ENCODE results near the gene FAHD1. TPM values are rescaled to one million over a fixed set of nuclear protein-coding genes. Genes with fewer than 3 reads are reported as not detected.

Gene FAHD1
- total RNA-seq, 2 donors from 2014 or later: 14.0 to 17.3 TPM

DNA sequence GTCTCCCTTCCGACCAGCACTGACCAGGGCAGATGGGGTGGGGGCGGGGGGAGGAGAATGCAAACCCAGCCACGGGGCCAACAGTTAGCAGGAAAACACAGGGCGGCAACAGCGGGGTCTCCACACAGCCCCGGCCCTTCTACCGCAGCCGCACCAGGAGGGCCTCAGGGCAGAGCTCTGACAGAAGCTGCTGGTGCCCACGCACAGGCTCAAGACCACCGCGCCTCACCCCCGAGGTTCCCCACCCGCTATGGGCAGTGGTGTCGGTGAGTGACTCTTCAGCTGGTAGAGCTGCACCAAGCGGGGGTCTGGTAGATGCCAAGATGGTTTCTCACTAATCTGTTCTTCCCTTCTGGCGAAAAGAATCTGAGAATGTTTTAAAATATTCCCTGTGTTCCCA, 16.5 kb upstream of the FAHD1 start:
- intact Hi-C loops (cut with DNase I): loop anchor here in 1 of 2 donors (5.0 kb wide), 1 partner anchor 48 kb away; no protein-coding TSS in a partner anchor
- DNase-seq (ENCODE audit: low spot score): no peak

DNA sequence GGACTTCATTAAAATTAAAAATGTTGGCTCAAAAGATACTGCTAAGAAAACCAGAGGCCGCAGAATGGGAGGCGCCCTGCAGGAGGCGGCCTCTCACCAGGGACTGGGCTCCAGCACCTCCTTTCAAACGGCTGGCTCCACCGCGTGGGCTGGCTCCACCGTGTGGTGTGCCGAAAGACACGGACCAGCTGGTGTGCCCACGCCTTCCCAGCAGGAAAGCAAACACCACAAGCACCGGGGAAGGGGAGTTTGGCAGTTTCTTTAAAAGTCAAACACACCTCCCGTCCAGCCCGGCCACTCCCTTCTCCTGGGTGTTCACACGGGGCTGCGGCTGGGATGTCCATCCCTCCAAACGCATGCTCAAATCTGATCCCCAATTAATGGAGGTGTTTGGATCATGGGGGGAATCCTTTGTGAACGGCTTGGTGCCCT, 14.3 kb upstream of the FAHD1 start:
- intact Hi-C loops (cut with DNase I): loop anchor here in 1 of 2 donors (5.0 kb wide), 1 partner anchor 50 kb away; no protein-coding TSS in a partner anchor
- DNase-seq (ENCODE audit: low spot score): peak; percentile 79

DNA sequence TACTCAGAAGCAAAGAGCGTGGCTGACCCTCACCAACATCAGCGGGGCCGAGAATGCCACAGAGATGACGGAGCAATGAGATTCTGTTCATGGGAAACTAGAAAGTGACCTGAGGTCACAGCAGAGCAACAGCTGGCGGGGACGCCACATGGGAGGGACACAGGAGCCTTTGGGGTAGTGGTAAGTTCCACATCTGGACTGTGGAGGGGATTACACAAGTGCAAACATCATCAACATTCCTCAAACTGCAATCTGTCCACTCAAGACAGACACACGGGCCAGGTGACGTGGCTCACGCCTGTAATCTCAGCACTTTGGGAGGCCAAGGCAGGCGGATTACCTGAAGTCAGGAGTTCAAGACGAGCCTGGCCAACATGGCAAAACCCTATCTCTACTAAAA, 11.5 kb upstream of the FAHD1 start:
- intact Hi-C loops (cut with DNase I): no loop called here
- DNase-seq (ENCODE audit: low spot score): no peak

DNA sequence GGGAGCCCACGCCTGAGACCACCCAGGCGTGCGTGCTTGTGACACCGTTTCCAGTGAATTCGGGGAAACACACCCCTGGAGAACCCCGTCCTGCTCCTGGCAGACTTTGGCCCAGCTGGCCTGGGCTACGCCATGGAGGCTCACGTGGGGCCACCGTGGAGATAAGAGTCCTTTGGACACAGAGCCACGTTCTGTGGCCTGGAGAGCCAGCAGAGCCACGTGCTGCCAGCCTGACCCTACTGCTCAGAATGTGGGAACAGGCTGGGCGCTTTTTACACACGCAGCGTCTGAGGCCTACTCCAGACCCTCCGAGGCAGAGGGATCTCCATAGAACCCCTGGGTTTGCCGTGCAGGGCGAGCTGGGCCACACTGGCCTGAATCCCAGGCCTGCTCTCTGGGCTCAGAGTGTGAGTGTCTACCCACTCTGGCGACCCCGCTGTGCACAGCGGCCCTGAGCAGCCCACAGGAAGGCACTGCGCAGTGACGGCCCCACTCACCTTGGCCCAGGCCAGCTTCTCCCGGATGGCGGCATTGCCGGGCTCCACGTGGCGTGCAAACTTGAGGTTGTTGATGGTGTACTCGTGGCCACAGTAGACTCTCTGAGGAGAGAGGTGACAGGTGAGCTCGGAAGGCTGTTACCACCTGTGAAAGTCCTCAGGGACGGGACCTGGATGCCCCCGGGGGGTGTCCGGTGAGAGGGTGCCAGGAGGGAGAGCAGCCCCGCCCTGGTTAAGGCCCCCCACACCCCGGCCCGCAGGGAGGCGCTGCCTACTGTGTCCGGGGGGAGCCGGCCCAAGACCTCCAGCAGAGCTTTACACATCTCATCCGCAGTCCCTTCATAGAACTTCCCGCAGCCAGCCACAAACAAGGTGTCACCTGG, 10.4 kb upstream of the FAHD1 start:
- intact Hi-C loops (cut with DNase I): loop anchor here in 1 of 2 donors (2.0 kb wide), 1 partner anchor 420 kb away; the partner anchor contains the start of gene DNASE1L2
- DNase-seq (ENCODE audit: low spot score): peak; percentile 73

DNA sequence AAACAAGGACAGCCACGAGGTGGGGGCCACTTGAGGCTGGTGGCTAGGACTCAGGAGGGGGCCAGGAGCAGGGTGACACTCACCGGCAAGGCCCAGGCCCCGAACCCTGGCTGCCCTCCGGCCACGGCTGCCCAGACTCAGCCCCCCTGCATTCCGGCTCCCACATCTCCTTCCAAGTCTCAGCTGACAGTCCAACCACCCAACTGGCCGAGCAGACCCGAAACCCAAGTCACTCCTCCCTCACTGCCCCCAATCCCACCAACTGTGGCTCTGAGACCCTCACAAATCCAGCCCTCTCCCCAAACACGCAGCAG, 9.8 kb upstream of the FAHD1 start:
- intact Hi-C loops (cut with DNase I): loop anchor here in 1 of 2 donors (2.0 kb wide), 1 partner anchor 420 kb away; the partner anchor contains the start of gene DNASE1L2
- DNase-seq (ENCODE audit: low spot score): peak; percentile 64

DNA sequence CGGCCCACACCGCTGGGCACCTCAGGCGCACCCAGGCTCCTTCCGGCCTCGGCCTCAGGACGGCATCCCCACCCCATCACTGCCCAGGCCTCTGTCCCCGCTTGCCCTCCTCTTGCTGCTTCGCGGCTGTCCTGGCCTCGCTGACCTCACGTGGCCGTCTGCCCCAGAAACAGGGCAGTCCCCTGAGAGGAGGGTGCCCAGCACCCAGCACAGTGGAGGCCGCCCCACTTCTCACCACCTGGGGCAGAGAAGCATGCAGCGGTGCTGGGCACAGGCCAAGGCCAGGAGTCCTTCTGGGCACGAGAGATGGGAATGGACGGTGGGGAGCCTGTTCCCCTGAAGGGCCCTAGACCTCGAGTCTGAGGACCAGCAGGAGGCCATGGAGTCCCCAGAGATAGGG, 9.3 kb upstream of the FAHD1 start:
- intact Hi-C loops (cut with DNase I): loop anchor here in 1 of 2 donors (2.0 kb wide), 1 partner anchor 419 kb away; the partner anchor contains the start of gene DNASE1L2
- peak; percentile 72 for DNase-seq (ENCODE audit: low spot score)

DNA sequence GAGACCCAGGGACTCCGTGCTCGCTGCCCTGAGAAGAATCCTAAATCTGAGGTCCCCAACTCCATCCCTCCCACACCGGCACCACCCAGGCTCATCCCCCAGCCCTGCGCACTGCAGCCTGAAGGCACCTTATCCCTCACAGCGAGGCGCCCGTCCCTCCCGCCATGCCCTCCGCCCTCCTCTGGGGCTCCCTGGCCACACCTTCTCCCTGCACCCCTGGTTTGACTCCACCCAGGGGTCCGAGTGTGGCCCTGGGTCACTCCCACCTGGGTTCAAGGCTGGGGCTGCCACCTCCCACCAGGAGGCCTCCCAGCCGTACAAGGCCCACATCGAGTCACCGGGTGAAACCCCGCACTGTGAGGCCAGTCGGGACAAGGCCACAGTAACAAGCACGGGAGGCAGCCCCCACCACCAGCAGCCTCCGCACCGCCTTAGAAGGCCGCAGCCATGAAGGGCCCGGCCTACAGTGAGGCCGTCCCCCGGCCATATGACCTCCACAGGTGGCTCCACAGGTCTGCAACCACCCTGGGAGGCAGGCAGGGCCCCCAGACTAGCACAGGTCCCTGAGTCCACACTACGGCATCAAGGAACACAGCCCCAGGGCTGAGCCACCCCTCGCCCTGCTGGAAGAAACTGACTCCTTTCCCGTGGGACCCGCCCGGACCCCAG, 8.7 kb upstream of the FAHD1 start:
- peak; percentile 66 for DNase-seq (ENCODE audit: low spot score)
- intact Hi-C loops (cut with DNase I): no loop called here

DNA sequence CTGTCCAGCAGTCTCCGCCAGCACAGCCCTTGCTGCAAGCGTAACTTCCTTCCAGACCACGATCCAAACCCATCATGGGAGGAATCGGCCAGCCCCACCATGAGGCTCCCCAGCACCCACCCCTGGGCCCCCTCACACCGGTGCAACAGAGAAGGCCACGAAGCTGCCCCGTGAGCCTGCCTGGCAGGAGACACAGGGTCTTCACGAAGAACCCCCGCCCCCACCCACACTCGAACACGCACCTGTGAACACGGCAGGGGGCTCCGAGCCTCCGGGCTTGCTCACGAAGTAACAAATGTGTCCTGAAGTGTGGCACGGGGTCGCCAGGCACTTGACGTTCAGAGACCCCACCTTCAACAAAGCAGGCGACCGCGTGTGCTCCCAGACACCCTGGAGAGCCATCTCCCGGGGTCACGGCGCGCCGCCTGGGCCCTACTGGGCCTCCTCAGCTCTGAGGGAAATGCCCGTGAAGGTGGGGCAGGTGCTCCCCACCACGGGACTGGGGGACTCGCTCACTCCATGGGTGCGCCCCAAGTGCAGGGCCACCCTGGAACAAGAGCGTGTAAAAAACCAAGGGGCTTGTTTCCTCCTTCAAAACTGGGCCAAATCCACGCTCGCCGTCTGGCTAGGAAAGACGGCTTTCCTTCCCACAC, 8.0 kb upstream of the FAHD1 start:
- DNase-seq (ENCODE audit: low spot score): peak; percentile 60
- intact Hi-C loops (cut with DNase I): no loop called here

DNA sequence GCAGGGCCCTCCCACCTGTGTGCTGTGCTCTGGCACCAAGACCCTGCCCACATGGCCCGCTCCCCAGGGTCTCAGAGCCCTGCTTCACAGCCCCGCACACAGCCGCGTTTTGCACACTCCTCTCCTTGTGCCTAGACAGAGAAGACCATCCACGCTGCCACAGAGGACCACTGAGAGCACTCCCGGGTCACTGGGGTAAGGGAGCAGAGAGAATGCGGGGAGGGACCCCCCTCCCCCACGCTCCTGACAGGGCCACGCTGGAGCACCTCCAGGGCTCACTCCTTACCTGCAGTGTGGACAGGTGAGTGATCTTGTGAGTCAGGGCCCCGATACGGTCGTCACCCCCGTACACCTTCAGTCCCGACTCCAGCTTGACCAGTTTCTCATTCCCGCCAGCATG, 7.4 kb upstream of the FAHD1 start:
- intact Hi-C loops (cut with DNase I): loop anchor here in 1 of 2 donors (10.0 kb wide), 1 partner anchor 1765 kb away; no protein-coding TSS in a partner anchor
- DNase-seq (ENCODE audit: low spot score): peak; percentile 74

DNA sequence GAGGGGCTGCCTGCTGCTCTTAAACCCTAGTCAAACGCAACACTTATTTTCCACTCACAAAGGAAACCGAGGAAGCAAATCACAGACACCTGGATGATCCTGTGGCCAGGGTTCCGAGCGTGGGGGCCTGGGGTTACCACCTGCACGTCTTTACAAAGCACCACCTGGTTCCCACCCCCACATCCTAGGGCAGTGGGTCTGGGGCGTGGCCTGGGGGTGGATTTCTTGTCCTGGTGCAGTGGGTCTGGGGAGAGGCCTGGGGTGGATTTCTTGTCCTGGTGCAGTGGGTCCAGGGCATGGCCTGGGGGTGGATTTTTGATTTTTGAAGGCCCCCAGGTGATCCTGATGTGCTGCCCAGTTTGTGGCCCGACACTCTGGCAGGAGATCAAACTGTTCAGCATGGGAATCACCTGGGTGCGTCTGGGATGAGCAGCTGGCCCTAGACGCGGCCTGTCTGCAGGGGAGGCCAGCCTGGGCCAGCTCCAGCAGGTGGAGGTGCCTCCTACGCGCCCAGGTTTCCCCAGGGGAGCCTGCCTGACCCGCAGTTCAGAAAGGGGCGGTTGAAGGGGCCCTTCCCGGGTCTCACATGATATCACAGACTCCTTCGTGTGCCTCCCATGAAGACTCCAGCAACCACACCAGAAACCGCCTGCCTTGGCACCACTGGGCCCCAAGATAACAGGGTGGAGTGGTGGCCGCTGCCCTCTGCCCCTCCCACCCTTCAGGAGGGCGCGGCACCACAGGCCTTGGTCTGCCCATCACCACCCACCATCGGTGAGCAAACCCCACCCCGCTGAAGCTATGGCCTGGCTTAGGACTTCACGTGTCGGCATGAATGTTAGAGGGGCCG, 6.7 kb upstream of the FAHD1 start:
- DNase-seq (ENCODE audit: low spot score): peak; percentile 64
- intact Hi-C loops (cut with DNase I): loop anchor here in 1 of 2 donors (10.0 kb wide), 1 partner anchor 1764 kb away; no protein-coding TSS in a partner anchor

DNA sequence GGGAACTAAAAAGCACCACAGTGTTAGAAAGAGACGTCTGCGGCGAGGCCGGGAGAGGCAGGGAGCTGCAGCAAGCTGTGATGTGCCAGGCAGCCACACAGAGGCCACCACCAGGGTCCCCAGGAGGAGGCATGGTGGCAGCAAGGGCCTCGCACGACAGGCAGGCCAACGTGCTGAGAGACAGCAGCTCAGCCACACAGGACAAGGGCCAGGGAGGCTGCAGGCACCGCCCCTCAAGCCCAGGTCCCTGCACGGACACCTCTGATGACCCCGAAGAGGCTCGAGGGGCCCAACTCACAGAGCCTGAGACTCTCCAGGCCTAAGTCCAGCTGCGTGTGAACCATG, 6.1 kb upstream of the FAHD1 start:
- peak; percentile 73 for DNase-seq (ENCODE audit: low spot score)
- intact Hi-C loops (cut with DNase I): loop anchor here in 1 of 2 donors (10.0 kb wide), 1 partner anchor 1764 kb away; no protein-coding TSS in a partner anchor

DNA sequence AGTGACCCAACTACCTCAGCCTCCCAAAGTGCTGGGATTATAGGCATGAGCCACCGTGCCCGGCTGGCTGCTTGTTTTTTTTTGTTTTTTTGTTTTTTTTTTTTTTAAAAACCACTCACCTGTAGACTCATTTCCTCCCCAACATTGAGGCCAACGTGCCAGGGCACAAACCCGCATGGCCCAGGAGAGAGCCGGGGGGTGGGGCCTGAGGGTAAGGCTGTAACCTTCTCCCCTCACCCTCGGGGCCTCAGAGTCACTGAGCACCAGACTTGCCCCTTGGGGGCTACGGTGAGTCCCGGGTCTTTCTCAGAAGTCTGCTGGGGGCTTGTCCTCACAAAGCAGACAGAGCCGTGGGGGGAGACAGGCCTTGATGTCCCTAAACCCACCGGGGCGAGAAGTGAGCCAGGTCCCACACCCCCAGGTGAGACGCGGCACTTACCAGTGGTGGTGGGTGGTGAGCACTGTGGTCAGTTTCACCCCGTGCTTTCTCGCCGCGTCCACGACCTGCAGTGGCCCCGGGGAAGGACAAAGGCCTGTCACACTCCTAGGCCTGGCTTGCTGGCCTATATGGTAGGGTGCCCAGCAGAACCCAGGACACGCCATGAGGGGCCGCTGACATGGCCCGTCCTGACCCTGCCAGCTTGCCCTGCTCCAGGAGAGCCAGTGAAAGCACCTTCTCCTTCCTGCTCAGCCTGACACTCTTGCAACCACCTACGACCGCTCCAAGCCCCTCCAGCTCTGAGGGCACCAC, 5.0 kb upstream of the FAHD1 start:
- intact Hi-C loops (cut with DNase I): loop anchor here in 1 of 2 donors (10.0 kb wide), 1 partner anchor 1763 kb away; no protein-coding TSS in a partner anchor
- DNase-seq (ENCODE audit: low spot score): peak; percentile 74

DNA sequence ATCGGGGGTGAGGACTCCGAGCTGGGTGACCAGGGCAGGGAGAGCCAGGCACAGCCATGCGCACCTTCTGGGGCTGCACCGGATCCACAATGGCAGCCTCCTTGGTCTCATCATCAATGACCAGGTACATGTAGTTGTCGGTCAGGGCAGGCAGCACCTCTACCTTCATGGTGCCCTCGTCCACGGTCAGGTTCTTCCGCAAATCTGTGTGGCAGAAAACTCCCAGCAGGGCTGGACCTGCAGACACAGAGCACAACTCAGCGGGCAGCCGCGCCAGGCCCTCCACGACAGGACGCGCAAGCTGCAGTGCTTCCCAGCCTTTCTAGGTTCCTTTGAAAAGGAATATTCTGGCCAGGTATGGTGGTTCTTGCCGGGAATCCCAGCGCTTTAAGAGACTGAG, 4.2 kb upstream of the FAHD1 start:
- DNase-seq (ENCODE audit: low spot score): no peak
- intact Hi-C loops (cut with DNase I): loop anchor here in 1 of 2 donors (10.0 kb wide), 1 partner anchor 1762 kb away; no protein-coding TSS in a partner anchor

DNA sequence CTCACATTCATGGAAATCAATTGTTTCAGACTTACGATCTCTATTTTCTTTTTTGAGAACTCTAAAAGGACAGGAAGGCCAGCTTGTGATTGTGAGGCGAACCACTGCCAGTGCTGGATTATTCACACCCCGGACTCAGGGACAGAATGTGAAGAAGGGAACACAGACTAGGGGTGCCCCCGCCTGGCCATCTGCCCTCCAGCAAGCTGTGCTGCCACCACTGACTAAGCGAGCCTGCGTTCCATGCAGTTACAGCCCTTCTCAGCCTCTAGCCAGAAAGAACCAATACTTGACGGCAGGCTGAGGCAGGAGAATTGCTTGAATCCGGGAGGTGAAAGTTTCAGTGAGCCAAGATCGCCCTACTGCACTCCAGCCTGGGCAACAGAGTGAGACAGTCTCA, 3.2 kb upstream of the FAHD1 start:
- intact Hi-C loops (cut with DNase I): loop anchor here in 1 of 2 donors (10.0 kb wide), 1 partner anchor 1761 kb away; no protein-coding TSS in a partner anchor

DNA sequence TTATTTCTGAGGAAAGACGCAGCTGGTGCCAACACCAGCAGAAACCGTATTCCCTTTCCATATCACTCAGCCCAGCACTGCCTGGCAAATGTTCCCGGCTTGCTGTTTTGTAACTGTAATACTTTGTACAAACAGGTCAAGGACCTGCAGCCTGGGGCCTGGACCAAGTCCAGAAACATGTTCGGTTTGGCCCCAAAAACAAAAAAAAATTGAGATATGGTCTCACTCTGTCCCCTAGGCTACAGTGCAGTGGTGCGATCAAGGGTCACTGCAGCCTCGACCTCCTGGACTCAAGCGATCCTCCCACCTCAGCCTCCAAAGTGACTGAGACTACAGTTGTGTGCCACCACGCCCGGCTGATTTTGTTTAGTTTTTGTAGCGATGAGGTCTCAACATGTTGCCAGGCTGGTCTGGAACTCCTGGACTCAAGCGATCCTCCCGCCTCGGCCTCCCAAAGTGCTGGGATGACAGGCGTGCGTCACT, 1.6 kb upstream of the FAHD1 start:
- intact Hi-C loops (cut with DNase I): loop anchor here in 1 of 2 donors (10.0 kb wide), 1 partner anchor 1759 kb away; no protein-coding TSS in a partner anchor
- peak; percentile 78 for DNase-seq (ENCODE audit: low spot score)

More for the DNA sequence above, 3.2 kb upstream of the FAHD1 start:
- DNase-seq (ENCODE audit: low spot score): no peak

DNA sequence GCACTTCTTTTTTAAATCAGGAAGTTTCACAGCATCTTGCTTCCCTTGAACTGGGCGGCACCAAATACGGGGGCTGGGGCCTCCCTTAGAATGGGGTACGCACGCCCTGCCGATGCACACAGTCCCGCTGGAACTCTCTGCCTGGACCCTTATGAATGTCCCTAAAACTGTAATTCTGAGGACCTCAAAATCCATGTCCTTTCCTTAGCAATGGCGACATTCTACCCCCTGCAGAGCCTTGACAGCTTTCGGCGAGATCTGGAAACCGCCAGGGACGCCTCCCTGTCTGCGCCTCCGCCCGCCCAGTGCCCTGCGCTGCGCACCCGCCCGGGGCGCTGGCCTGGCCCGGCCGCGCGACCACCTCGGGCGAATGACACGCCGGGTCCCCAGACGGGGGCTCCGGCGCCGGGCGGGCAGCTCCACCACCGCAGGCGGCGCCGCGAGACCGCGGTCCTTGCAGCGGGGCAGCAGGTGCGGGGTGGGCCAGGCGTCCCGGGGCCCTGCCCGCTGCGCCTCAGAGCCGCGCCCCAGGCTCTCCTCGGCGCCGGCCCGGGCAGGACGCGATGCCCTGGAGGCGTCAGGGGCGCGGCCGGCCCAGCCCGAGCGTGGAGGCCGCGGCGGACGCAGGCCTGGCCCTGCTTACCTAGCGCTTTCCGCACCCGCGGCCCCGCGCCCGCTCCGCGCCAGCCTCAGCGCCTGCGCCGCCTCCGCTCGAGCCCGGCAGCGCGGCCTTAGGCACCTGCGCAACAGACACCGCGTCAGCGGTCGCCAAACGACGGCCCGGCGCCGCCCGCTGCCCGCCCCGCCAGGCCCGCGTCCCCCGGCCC, 929 bp upstream of the FAHD1 start:
- intact Hi-C loops (cut with DNase I): loop anchor here in 1 of 2 donors (10.0 kb wide), 1 partner anchor 1759 kb away; no protein-coding TSS in a partner anchor
- DNase-seq (ENCODE audit: low spot score): peak; percentile 78

Measured in posterior vena cava (tissue), 2 donors.